ENCODE results near the gene NEK6. TPM values are rescaled to one million over a fixed set of nuclear protein-coding genes. Genes with fewer than 3 reads are reported as not detected.

The NEK6 gene
- total and polyA plus RNA-seq, 9 of the 15 experiments (the other 6 are each of a cell fraction or from before 2014, with no cell fraction given): 3.1 to 19.0 (median 8.4) TPM

DNA sequence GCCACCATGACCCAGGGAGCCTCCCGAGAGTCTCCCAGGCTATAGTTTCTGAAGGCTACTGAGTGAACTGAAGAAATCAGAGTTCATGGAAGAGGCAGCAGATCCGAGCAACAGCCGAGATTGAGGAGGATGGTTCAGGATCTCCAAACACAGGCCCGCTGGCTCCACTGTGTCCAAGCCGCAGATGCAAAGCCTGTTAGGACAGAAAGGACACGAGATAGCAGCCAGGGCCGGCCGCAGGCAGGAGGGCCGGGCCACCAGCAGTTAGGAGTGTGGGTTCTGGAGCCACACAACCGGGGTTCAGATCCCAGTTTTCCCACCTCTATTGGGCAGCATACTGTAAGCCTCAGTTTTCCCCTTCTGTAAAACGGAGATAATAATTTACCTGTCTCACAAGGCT is 27.7 kb downstream of the NEK6 start (continued):
- TF ChIP-seq, protein P1, sequence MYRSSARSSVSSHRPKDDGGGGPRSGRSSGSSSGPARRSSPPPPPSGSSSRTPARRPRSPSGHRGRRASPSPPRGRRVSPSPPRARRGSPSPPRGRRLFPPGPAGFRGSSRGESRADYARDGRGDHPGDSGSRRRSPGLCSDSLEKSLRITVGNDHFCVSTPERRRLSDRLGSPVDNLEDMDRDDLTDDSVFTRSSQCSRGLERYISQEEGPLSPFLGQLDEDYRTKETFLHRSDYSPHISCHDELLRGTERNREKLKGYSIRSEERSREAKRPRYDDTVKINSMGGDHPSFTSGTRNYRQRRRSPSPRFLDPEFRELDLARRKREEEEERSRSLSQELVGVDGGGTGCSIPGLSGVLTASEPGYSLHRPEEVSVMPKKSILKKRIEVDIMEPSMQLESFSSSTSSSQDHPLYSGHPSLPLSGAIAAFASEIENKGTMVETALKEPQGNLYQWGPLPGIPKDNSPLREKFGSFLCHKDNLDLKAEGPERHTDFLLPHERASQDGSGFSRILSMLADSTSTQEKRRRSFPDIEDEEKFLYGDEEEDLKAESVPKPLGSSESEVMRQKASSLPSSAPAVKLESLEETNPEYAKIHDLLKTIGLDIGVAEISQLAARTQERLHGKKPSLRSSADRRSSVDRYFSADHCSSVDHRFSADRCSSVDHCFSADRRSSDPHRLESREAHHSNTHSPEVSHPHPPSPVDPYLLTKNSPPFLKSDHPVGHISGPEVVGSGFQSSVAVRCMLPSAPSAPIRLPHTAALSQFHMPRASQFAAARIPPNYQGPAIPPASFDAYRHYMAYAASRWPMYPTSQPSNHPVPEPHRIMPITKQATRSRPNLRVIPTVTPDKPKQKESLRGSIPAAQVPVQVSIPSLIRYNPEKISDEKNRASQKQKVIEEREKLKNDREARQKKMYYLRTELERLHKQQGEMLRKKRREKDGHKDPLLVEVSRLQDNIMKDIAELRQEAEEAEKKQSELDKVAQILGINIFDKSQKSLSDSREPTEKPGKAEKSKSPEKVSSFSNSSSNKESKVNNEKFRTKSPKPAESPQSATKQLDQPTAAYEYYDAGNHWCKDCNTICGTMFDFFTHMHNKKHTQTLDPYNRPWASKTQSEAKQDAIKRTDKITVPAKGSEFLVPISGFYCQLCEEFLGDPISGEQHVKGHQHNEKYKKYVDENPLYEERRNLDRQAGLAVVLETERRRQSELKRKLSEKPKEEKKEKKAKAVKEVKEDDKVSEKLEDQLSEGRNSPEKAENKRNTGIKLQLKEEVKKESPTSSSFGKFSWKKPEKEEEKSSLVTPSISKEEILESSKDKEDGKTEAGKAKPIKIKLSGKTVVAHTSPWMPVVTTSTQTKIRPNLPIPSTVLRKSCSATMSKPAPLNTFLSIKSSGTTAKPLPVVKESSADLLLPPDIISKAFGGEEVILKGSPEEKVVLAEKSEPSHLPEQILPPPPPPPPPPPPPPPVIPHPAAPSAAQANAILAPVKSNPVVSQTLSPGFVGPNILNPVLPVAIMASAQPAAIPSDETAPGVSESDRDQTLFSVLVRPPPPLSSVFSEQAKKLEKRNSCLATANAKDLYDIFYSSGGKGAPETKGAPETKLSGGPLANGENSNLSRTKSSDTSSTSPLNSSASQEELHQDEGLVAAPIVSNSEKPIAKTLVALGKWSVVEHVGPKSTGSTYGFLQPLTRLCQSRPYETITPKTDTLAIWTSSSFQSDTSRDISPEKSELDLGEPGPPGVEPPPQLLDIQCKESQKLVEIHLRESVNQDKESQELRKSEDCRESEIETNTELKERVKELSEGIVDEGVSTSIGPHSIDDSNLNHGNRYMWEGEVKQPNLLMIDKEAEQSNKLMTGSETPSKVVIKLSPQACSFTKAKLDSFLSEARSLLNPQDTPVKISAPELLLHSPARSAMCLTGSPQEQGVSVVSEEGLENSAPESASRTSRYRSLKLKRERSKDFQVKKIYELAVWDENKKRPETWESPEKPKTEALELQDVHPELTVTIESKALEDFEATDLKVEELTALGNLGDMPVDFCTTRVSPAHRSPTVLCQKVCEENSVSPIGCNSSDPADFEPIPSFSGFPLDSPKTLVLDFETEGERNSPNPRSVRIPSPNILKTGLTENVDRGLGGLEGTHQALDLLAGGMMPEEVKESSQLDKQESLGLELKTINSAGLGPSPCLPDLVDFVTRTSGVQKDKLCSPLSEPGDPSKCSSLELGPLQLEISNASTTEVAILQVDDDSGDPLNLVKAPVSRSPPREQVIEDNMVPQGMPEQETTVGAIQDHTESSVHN (IDR thresholded peaks at IDR 0.05; ENCODE audit: borderline replicate concordance in 1 of 2, low read depth in 1 of 2): no peak
- TF ChIP-seq MYC (IDR thresholded peaks at IDR 0.05; ENCODE audit: low read depth, low read length) (no peak), MYC (CRISPR knock-in tag; IDR thresholded peaks at IDR 0.05; ENCODE audit: borderline replicate concordance, low read depth) (0 out of 2 replicates have a peak, but pooled peaks have one; percentile 37), HMGN3 (IDR thresholded peaks at IDR 0.05; ENCODE audit: borderline replicate concordance, extremely low read depth, insufficient read length, low read depth, low read length) (no peak), ARHGAP35 (IDR thresholded peaks at IDR 0.05; ENCODE audit: partially characterized antibody) (no peak), ZNF121 (CRISPR knock-in tag; conservative IDR thresholded peaks at IDR 0.05) (peak; percentile 72), TCF3 (CRISPR knock-in tag; IDR thresholded peaks at IDR 0.05) (peak; percentile 78), POLR2A (conservative IDR thresholded peaks at IDR 0.05) (no peak), SP2 (IDR thresholded peaks at IDR 0.05; ENCODE audit: extremely low read depth, low read depth, low read length, poor library complexity, severe bottlenecking) (no peak), CBX2 (IDR thresholded peaks at IDR 0.05; ENCODE audit: insufficient read depth, low read length, poor library complexity, severe bottlenecking) (no peak), FOXP1 (CRISPR knock-in tag; IDR thresholded peaks at IDR 0.05) (0 out of 2 replicates have a peak, but pooled peaks have one; percentile 35), CREB1 (IDR thresholded peaks at IDR 0.05) (no peak), CREB1 (CRISPR knock-in tag; IDR thresholded peaks at IDR 0.05) (no peak), LCOR (CRISPR knock-in tag; IDR thresholded peaks at IDR 0.05) (no peak), ZNF584 (CRISPR knock-in tag; IDR thresholded peaks at IDR 0.05; ENCODE audit: low read depth) (no peak), ZNF77 (CRISPR knock-in tag; IDR thresholded peaks at IDR 0.05) (no peak)
- TF ChIP-seq, protein P2, sequence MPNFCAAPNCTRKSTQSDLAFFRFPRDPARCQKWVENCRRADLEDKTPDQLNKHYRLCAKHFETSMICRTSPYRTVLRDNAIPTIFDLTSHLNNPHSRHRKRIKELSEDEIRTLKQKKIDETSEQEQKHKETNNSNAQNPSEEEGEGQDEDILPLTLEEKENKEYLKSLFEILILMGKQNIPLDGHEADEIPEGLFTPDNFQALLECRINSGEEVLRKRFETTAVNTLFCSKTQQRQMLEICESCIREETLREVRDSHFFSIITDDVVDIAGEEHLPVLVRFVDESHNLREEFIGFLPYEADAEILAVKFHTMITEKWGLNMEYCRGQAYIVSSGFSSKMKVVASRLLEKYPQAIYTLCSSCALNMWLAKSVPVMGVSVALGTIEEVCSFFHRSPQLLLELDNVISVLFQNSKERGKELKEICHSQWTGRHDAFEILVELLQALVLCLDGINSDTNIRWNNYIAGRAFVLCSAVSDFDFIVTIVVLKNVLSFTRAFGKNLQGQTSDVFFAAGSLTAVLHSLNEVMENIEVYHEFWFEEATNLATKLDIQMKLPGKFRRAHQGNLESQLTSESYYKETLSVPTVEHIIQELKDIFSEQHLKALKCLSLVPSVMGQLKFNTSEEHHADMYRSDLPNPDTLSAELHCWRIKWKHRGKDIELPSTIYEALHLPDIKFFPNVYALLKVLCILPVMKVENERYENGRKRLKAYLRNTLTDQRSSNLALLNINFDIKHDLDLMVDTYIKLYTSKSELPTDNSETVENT (CRISPR knock-in tag; IDR thresholded peaks at IDR 0.05): no peak
- TF ChIP-seq, protein P3, sequence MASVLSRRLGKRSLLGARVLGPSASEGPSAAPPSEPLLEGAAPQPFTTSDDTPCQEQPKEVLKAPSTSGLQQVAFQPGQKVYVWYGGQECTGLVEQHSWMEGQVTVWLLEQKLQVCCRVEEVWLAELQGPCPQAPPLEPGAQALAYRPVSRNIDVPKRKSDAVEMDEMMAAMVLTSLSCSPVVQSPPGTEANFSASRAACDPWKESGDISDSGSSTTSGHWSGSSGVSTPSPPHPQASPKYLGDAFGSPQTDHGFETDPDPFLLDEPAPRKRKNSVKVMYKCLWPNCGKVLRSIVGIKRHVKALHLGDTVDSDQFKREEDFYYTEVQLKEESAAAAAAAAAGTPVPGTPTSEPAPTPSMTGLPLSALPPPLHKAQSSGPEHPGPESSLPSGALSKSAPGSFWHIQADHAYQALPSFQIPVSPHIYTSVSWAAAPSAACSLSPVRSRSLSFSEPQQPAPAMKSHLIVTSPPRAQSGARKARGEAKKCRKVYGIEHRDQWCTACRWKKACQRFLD (CRISPR knock-in tag; IDR thresholded peaks at IDR 0.05): peak; percentile 32; the same call in 1 of the 2 replicates

Data from K562 (cell line).